Testis (tissue), 3 donors: ENCODE measurements around the gene SLC12A2. TPM values are rescaled to one million over a fixed set of nuclear protein-coding genes. Genes with fewer than 3 reads are reported as not detected.

ENCODE experiments used
- DNase-seq: peaks from one replicate; pipeline ENCODE4 v3.0.0-alpha.2; 2019
- H3K27ac ChIP-seq, 2 donors: fragments of 200-600 bp; sonication (generic); one replicate each; pipeline ENCODE4 v1.5.1; 2019
- H3K27me3 ChIP-seq: fragments of 200-600 bp; sonication (generic); one replicate; pipeline ENCODE4 v1.5.1; 2019
- H3K36me3 ChIP-seq: fragments of 200-600 bp; sonication (generic); one replicate; pipeline ENCODE4 v1.5.1; 2017; ENCODE audit warnings: low read depth; ENCODE audit errors: missing control alignments
- H3K4me1 ChIP-seq: fragments of 200-600 bp; sonication (generic); one replicate; pipeline ENCODE4 v1.5.1; 2019
- H3K4me3 ChIP-seq, 2 donors: fragments of 200-600 bp; sonication (generic); one replicate each; pipeline ENCODE4 v1.5.1; 2017 to 2019
- H3K9me3 ChIP-seq: fragments of 200-600 bp; sonication (generic); one replicate; pipeline ENCODE4 v1.5.1; 2017
- CTCF ChIP-seq, 3 experiments: fragments of 450-650 bp in 2 of 3; fragments of 200-600 bp in 1 of 3; sonication (generic) in 1 of 3; IDR thresholded peaks; one replicate each; pipeline ENCODE4 v1.5.1; 2016 to 2019; ENCODE audit warnings: antibody characterized with exemption in 3 of 3, mild to moderate bottlenecking in 2 of 3, moderate library complexity in 1 of 3
- POLR2A ChIP-seq: fragments of 450-650 bp; IDR thresholded peaks from one replicate; pipeline ENCODE4 v1.6.1; 2017; ENCODE audit warnings: antibody characterized with exemption, mild to moderate bottlenecking, moderate library complexity
- WGBS, 2 donors: methylation state at CpG; one replicate each; pipeline ENCODE4 v1.1.5; 2018; 5-methylcytosine and 5-hydroxymethylcytosine counted together
- intact Hi-C: fragments of 100-400 bp; cut with DNase I; formaldehyde crosslinking; loops from one replicate; pipeline ENCODE4 v1.15.1; 2023; ENCODE audit warnings: low total_unique reads
- polyA plus RNA-seq: library from polyadenylated mRNA; stranded (reverse); fragments of 350-450 nt; fragmentation: Illumina TruSeq; extraction: RNeasy Lipid Tissue Mini Kit (QIAGEN cat#74804); gene quantifications from one replicate; pipeline ENCODE4 v1.2.3, GENCODE V29; 2014; ENCODE audit warnings: low read depth, low replicate concordance; ENCODE audit not compliant: insufficient read depth
- total RNA-seq, 2 donors: library from RNA; depleted of rRNA; stranded (reverse); fragments of >200 nt; gene quantifications; one replicate each; pipeline ENCODE4 v1.2.3, GENCODE V29; 2016

The SLC12A2 gene
- total and polyA plus RNA-seq, 3 donors from 2014 or later = 27.8 to 40.3 (median 33.0) TPM

GRCh38 chr5:128197896-128198522 lies 114.4 kb downstream of the SLC12A2 start:
- H3K4me1 ChIP-seq = no peaks in the 10 kb centered on the region
- H3K4me3 ChIP-seq = no peak overlapping the region
- WGBS, 2 donors = 87 to 96% methylated on average over 4 of the region's 4 CpGs
- no peak for TF ChIP-seq CTCF (IDR thresholded peaks at IDR 0.05)
- no peak for TF ChIP-seq POLR2A
- no peaks in the 10 kb centered on the region for H3K9me3 ChIP-seq
- H3K27me3 ChIP-seq = no peaks in the 10 kb centered on the region
- H3K27ac ChIP-seq = no peak overlapping the region
- intact Hi-C loops = no loop called here
- no peaks in the 10 kb centered on the region for H3K36me3 ChIP-seq
- DNase-seq = no peak

GRCh38 chr5:128199104-128199503 lies 115.5 kb downstream of the SLC12A2 start:
- TF ChIP-seq CTCF (IDR thresholded peaks at IDR 0.05) (no peak), POLR2A (no peak)
- 77 to 78% methylated on average over 3 to 4 of the region's 4 CpGs for WGBS, 2 donors
- Histone ChIP-seq H3K9me3 (no peaks in the 10 kb centered on the region), H3K27me3 (no peaks in the 10 kb centered on the region), H3K4me3 (no peak overlapping the region), H3K36me3 (no peaks in the 10 kb centered on the region), H3K4me1 (no peaks in the 10 kb centered on the region), H3K27ac (no peak overlapping the region)
- intact Hi-C loops = no loop called here
- no peak for DNase-seq

- TF ChIP-seq CTCF (IDR thresholded peaks at IDR 0.05) = no peak
- intact Hi-C loops = loop anchor here (10.0 kb wide), 1 partner anchor 635 kb away; no protein-coding TSS in a partner anchor
These were observed 116.0 kb downstream of the SLC12A2 start for GRCh38 chr5:128199611-128200010.

GRCh38 chr5:128201065-128201926 lies 117.7 kb downstream of the SLC12A2 start:
- Histone ChIP-seq H3K9me3 (no peaks in the 10 kb centered on the region), H3K27me3 (no peaks in the 10 kb centered on the region), H3K4me1 (no peaks in the 10 kb centered on the region), H3K4me3 (peak overlapping the region in 1 of 2 donors; percentile 1), H3K36me3 (no peaks in the 10 kb centered on the region), H3K27ac (no peak overlapping the region)
- DNase-seq = peak; percentile 90
- WGBS, 2 donors = 9 to 10% methylated on average over 36 of the region's 36 CpGs
- TF ChIP-seq CTCF (IDR thresholded peaks at IDR 0.05) = peak; percentile 67 to 90 (median 87)
- no peak for TF ChIP-seq POLR2A
- intact Hi-C loops = loop anchor here (10.0 kb wide), 1 partner anchor 636 kb away; no protein-coding TSS in a partner anchor

More at GRCh38 chr5:128199611-128200010, 116.0 kb downstream of the SLC12A2 start:
- no peak overlapping the region for H3K27ac ChIP-seq
- H3K4me1 ChIP-seq = no peaks in the 10 kb centered on the region
- H3K27me3 ChIP-seq = no peaks in the 10 kb centered on the region
- no peak for DNase-seq
- no peaks in the 10 kb centered on the region for H3K9me3 ChIP-seq
- no peaks in the 10 kb centered on the region for H3K36me3 ChIP-seq
- H3K4me3 ChIP-seq = no peak overlapping the region
